ENCODE results near the gene HMHB1. TPM values are rescaled to one million over a fixed set of nuclear protein-coding genes. Genes with fewer than 3 reads are reported as not detected.

The HMHB1 gene
- total RNA-seq, 6 donors from 2014 or later = not detected

- Histone ChIP-seq H3K27me3 (no peaks in the 10 kb centered on the region), H3K4me3 (no peak overlapping the region), H3K4me1 (no peaks in the 10 kb centered on the region), H3K36me3 (no peaks in the 10 kb centered on the region), H3K27ac (no peak overlapping the region), H3K9me3 (no peaks in the 10 kb centered on the region)
- ATAC-seq (ENCODE audit: low FRiP score in 2 of 2) (no peak), DNase-seq (no peak)
- TF ChIP-seq EP300 (IDR thresholded peaks at IDR 0.05) (no peak), POLR2A (IDR thresholded peaks at IDR 0.05) (no peak), POLR2AphosphoS5 (IDR thresholded peaks at IDR 0.05) (no peak), CTCF (IDR thresholded peaks at IDR 0.05) (no peak)
Observed at GRCh38 chr5:143862271-143862670, 50.3 kb downstream of the HMHB1 start.

DNA sequence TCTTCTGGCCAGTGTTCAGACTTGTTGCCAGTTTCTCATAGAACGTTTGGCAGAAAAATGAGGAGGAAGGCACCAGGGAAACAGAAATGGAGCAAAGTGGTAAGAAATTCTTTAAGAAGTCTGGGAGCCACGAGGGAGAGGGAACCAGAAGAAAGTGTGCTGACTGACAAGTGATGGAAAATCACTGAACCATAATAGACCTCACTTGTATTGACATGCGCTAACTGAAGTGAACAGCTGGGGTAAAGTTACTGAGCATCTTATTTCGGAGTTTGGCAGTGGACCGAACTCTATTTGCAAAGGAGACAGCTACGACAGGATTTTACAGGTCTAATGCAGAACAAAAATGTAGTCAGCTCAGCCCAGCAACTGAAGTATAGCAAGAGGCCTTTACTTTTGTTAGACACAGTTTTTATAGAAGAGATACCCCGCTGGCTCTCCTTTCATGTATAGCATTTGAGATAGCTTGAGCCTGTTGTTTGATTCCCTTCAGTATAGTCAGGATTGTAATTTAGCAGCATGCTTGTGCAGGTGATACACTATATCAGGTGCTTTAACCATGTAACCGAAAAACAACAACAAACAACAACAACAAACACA, 53.6 kb downstream of the HMHB1 start:
- ATAC-seq (ENCODE audit: low FRiP score in 2 of 2) = no peak
- no peak overlapping the region for H3K4me3 ChIP-seq
- DNase-seq = no peak
- H3K27ac ChIP-seq = no peak overlapping the region
- H3K27me3 ChIP-seq = no peaks in the 10 kb centered on the region
- H3K9me3 ChIP-seq = no peaks in the 10 kb centered on the region
- H3K36me3 ChIP-seq = no peaks in the 10 kb centered on the region
- WGBS, 2 donors = 71 to 76% methylated on average over 8 of the region's 8 CpGs
- no peaks in the 10 kb centered on the region for H3K4me1 ChIP-seq
- no peak for TF ChIP-seq EP300 (IDR thresholded peaks at IDR 0.05)
- no peak for TF ChIP-seq POLR2A (IDR thresholded peaks at IDR 0.05)
- TF ChIP-seq CTCF (IDR thresholded peaks at IDR 0.05) = no peak
- no peak for TF ChIP-seq POLR2AphosphoS5 (IDR thresholded peaks at IDR 0.05)

All from upper lobe of left lung (tissue), 6 donors.